ENCODE measurements around the gene POLR2A.

Gene POLR2A

GRCh38 chr17:7523033-7523432, 38.9 kb downstream of the POLR2A start:
- H3K27ac ChIP-seq = no peak overlapping the region
- TF ChIP-seq, protein P1, sequence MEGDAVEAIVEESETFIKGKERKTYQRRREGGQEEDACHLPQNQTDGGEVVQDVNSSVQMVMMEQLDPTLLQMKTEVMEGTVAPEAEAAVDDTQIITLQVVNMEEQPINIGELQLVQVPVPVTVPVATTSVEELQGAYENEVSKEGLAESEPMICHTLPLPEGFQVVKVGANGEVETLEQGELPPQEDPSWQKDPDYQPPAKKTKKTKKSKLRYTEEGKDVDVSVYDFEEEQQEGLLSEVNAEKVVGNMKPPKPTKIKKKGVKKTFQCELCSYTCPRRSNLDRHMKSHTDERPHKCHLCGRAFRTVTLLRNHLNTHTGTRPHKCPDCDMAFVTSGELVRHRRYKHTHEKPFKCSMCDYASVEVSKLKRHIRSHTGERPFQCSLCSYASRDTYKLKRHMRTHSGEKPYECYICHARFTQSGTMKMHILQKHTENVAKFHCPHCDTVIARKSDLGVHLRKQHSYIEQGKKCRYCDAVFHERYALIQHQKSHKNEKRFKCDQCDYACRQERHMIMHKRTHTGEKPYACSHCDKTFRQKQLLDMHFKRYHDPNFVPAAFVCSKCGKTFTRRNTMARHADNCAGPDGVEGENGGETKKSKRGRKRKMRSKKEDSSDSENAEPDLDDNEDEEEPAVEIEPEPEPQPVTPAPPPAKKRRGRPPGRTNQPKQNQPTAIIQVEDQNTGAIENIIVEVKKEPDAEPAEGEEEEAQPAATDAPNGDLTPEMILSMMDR (conservative IDR thresholded peaks at IDR 0.05) = no peak

- TF ChIP-seq, protein P1 (conservative IDR thresholded peaks at IDR 0.05) = no peak
- H3K27ac ChIP-seq = no peak overlapping the region
Observed at GRCh38 chr17:7528842-7529241, 44.7 kb downstream of the POLR2A start.

DNA sequence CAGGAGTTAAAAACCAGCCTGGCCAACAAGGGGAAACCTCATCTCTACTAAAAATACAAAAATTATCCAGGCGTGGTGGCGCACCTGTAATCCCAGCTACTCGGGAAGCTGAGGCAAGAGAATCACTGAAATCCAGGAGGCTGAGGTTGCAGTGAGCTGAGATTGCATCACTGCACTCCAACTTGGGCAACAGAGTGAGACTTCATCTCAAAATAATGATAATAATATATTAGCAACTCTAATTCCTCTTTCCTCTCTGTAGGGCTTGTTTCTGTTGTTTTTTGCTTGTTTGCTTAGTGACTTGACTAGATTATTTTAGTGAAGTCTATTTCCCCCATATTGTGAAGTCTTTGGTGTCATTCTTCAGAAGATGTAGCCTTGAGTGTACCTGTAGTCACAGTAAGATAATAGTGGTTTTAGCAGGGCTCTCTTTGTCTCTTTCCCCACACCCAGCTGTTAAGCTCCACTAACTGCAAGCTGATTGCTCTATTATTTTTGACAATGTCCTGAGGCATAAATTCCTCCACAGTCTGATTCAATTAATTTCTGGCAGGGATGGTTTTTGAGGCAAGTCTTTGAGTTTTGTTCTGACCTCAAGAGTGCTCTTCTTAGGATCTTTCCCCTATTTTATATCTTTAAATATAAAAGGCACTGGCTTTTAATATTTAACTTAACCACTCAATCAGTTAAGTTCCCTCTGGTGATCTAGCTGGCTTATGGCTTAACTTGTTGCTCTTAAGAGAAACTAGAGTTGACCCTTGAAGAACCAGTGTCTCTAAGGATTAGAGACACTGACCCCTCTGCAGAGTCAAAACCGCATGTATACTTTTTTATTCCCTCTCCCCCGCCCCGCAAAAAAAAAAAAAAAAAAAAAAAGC, 46.1 kb downstream of the POLR2A start:
- TF ChIP-seq, protein P1 (conservative IDR thresholded peaks at IDR 0.05) = no peak
- H3K27ac ChIP-seq = no peak overlapping the region

DNA sequence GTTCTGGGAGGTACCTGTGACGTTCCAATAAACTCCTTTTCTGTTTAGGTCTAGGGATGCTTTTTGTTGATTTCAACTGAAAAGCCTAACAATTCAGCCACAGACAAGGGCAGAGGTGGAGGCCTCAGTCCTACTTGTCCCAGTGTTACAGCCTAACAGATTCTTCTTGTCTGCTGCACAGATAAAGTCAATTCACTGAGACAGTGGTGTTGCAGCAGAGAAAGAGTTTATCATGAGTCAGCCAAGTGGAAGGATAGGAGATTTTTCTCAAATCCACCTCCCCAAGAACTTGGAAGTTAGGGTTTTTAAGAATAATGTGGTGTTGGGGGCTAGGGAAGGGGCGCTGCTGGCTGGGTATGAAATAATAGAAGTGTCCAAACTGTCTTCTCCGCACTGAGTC, 53.9 kb downstream of the POLR2A start:
- TF ChIP-seq, protein P1 (conservative IDR thresholded peaks at IDR 0.05) = no peak
- H3K27ac ChIP-seq = no peak overlapping the region

DNA sequence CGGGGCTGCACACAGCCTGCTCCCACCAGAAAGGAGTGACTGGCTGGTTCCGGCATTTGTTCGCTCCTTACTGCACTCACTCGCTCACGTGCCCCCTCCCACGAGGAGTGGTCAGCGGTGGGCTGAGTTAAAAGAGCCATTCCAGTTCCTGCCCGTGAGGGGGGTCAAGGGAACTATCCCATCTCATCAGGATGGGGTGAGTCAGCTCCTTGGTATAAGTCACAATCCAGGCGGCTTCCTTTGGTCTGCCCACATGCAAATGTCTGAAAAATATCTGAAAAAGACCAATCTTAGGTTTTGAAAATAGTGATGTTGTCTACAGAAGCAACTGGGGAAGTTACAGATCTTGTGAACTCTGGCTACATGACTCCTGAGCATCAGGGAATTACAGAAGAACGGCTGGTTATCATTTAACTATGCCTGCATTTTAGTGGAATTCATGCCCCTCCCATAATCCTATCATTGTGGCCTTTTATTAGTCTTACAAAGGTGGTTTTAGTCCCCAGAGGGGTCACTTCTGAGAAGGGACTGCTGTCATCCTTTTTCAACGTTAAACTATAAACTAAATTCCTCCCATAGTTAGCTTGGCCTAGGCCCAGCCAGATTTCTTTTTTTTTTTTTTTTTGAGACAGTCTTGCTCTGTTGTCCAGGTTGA, 54.9 kb downstream of the POLR2A start:
- TF ChIP-seq, protein P1 (conservative IDR thresholded peaks at IDR 0.05) = no peak
- no peak overlapping the region for H3K27ac ChIP-seq

DNA sequence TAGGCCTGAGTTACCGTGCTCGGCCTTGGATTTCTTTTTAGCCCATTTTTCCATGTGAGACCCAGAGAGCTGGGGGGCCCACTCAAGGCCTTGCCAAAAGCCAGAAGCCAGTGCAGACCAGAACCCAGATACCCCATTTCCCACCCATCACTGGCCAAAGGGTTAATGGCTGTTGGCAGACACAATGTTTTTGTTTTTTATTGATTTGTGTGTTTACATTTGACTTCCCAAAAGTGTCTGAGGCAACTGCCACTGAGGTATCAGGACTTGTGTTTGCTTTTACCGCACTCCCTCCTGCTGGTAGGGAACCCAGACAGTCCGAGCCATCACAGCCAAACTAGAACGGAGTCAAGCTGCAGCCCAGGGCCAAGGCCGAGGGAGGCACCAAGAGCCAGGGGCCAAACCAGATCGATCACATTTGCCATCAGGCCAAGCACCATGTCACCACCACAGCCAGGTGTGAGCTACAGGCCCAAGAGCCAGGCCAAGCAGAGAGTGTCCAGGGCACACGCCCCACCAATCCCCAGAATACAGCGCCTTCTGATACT, 57.0 kb downstream of the POLR2A start:
- TF ChIP-seq, protein P1 (conservative IDR thresholded peaks at IDR 0.05) = no peak
- no peak overlapping the region for H3K27ac ChIP-seq

GRCh38 chr17:7544911-7545310, 60.7 kb downstream of the POLR2A start:
- TF ChIP-seq, protein P1 (conservative IDR thresholded peaks at IDR 0.05) = no peak
- H3K27ac ChIP-seq = no peak overlapping the region
